GM19240 (cell line): ENCODE data around the gene SPATA18.

Experiments
- DNase-seq: peaks from one replicate; pipeline ENCODE4 v3.0.0; 2011; ENCODE audit warnings: low spot score; ENCODE audit not compliant: insufficient read length

The SPATA18 gene, protein sequence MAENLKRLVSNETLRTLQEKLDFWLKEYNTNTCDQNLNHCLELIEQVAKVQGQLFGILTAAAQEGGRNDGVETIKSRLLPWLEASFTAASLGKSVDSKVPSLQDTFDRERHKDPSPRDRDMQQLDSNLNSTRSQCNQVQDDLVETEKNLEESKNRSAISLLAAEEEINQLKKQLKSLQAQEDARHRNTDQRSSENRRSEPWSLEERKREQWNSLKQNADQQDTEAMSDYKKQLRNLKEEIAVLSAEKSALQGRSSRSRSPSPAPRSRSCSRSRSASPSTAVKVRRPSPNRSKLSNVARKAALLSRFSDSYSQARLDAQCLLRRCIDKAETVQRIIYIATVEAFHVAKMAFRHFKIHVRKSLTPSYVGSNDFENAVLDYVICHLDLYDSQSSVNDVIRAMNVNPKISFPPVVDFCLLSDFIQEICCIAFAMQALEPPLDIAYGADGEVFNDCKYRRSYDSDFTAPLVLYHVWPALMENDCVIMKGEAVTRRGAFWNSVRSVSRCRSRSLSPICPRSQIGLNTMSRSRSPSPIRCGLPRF

DNA sequence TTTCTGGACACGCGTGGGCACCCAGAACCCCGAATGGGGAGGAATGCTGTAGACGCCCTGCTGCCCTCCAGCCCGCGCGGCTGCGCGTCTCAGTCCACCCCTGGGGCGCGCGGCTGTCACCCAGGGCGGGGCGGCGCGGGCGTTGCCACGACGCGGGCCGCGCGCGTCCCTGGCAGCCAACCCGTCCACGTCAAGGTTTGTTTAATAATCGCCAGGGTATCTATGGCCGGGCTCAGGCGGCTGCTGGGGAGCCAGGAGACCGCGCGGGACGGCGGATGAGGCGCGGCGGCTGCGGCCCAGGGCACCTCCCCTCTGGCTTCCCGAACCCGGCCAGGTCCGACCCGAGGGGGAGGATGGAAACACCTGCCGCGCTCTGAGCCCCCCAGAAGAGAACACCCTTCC, at the start of gene SPATA18:
SPATA18 (plus strand) TSS at position 92 of the 402 bp plus-strand sequence. CDS start 401 bp downstream, outside the sequence.
- no peak for DNase-seq

DNA sequence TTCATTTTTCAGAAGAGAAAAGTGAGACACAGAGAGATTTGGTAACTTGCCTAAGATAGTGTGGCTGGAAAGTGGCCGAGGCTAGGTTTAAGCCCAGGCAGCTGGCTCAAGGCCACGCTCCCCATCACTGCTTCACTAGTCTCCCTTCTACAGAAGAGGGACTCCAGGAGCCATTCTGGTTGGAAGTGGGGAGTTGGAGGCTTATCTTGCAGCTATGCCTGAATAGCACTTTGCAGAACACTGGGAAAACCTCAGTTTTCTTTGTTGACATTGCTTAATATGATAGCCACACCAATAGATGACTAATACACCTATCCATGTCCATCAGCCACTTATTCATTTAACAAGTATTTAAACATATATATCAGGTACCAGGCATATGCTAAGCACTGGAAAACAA, 49.5 kb upstream of the SPATA18 start:
- DNase-seq: no peak

DNA sequence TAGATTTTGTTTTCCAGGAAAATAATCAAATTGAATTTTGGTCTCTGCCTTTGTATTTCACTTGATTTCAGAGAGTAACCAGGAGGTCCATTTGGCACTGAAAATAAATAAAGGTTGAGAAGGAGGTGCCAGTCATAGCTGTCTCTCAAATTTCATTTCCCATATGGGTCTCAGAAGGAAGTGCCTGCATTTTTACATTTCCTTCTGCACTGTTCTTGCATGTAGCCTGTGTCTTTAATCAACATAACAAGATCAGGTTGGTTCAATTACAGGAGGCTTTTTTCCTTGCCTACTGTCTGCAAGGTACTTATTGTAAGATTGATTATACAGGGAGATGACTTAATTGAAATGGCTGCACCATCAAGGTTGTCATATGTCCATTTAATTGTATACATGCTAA, 46.7 kb upstream of the SPATA18 start:
- DNase-seq: no peak

DNA sequence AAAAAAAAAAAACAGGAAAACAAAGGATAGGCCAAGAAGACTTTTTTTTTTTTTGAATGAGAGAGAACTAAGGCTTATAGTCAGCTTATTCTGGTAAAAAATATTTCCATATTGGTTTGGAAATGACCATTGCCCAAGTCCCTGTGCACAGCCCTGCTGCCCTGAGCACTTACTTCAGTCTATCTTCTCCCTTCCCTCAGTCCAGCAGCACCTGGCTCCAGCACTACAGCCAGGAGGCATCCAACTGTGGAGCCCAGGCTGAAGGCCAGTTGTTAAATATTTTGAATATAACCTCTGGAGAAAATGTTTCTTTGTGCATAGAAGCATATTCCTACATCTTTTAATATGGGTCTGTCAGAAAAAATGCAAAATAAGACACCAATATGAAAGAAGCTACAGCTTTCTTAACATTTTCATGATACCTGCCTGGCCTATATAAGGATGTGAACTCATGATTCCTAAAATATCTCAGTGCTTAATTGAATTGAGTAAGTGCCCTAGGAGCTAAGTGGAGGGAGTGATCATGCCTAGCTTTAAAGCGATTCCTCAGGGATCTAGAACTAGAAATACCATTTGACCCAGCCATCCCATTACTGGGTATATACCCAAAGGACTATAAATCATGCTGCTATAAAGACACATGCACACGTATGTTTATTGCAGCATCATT, 45.4 kb upstream of the SPATA18 start:
- no peak for DNase-seq

DNA sequence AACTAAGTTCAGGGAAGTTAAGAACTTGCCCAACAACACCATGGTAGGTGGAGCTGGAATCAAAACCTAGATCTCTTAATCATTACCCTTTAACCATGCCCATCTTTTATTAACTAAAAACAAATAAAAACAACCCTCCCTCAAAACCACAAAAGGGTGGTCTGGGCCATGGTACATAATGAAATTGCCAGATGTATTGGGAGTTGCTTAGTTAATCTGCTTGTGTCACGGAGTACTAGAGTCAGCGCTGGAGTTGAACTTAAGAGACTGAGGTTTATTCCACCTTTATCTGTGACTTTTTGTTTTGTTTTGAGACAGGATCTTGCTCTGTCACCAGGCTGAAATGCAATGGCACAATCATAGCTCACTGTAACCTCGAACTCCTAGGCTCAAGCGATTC, 44.2 kb upstream of the SPATA18 start:
- no peak for DNase-seq

DNA sequence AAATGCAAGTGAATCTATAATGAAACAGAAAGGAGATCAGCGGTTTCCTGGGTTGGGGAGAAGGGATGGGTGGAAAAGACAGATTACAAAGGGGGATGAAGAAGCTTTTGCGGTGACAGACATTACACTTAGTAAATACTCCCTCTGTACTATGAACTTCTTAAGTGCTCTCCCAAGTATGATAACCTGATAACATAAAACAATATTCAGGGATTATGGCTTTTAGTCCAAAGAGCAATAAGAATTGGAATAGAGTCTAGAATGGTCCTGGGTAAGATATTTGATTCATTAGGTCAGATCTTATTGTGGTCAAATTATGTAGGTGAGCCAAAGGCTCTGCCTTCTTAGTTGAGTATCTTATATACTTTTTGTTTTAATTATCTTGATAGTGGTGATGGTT, 40.1 kb upstream of the SPATA18 start:
- DNase-seq: no peak

DNA sequence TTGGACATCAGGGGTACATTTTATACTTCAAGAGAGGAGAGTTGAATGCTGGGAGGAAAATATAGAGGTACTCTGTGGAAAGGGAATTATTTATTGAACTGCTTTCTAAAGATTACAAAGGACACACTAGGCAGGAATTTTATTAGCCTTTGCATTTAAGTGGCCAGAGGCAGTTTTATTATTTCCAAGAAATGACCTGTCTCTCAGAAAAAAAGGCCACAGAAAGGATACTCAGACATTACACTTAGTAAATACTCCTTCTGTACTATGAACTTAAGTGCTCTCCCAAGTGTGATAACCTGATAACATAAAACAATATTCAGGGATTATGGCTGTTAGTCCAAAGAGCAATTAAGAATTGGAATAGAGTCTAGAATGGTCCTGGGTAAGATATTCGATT, 38.5 kb upstream of the SPATA18 start:
- DNase-seq: no peak

DNA sequence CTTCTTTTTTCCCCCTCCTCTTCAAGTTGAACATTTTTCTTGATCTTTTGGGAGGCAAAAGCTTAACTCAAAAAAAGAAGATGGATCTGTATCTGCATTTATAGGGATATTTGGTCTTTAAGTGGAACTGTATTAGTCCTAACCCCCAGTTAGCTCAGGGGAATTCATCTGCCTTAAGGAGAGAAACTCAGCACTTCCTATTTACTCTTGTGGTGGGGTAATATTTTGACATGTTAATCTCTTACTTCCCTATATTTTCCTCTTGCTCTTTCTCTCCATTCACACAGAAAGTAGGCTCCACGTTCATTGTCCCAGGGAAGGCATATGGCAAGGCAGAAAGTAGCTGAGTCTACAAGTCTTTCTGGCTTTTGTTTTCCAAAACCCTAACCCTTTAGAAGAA, 36.2 kb upstream of the SPATA18 start:
- DNase-seq: no peak

DNA sequence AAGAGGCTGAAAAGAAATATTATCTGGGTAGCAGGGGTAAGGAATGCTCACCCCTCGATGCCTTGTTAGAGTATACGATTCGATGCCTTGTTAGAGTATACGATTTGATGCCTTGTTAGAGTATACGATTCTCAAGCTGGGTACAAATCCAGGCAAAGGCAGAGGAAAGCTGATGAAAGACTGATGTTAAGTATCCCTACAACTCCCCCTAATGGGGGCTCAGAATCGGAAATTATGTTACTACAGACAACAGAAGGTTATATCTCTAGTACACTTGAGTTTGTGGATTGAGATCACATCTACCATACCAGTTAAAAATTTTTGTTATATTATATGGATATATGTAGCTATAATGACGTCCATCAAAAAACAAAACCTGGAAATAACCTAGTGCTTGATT, 35.7 kb upstream of the SPATA18 start:
- DNase-seq: no peak

DNA sequence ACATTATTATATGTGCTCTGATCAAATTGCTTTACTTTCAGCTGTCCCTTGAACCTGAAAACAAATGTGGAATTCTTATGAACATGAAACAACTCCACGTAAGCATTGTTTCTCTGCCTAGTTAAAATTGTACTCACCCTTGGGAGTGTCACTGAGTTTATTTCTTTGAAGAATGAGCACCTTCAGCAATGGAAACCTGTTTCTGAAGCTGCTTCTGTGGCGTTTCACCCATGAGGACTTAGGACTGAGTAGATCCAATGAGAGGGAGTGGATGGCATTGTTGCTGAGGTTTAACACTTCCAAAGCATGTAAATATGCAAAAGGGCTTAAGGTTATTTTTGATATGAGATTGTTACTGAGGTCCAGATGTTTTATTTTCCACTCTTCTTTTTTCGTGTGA, 34.1 kb upstream of the SPATA18 start:
- DNase-seq: no peak

DNA sequence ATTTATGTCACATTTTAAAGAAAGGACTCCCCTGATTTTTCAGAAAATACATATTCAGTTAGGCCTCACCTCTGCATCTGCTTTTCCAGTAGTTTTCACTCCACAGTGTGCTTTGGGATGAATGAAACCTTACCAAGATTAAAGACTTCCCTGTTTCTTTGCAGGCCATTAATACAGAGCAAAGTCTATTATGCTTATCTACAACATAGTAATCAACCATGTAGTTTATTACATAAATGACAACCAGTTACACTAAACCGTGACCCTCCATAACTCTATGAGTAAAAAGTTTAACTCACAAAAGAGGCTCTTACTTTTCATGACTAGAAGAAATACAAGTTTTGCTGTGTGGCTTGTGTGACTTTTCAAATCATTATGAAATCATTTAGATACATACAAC, 33.3 kb upstream of the SPATA18 start:
- no peak for DNase-seq

DNA sequence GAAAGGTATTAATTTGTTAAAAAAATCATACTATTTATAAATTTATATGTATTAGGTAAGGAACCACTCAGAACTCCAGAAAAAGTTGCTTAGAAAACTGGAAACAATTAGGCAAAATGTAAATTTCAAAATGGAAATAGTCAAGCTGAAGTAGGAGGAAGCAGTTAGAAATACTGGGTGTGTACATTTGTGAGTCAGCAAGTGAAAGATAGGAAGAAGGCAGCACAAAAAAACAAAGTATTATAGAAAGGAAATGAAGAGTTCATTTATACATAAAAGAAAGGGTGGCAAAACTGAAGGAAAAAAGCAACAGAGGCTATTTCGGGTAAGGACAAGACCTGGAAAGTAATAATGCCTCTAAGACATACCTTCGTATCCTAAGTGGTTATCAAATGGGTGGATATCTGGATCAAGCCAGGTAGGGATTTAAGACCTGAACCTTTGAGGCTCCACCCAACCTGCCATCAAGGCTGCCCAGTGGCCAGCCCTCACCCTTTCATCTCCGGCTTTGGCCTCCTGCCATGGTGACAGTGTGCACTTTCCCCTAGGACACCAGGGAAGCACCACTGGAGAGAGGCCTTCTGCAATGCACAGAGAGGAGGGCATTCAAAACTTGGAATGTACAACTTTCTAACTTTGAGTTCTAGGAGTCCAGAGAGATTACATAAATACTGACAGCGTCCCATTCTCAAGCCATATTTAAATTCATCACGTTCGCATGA, 31.0 kb upstream of the SPATA18 start, which contains the start of gene LRRC66:
LRRC66 (minus strand) TSS at position 428 of the 722 bp plus-strand sequence. CDS start 2,750 bp downstream, outside the sequence.
- no peak for DNase-seq

DNA sequence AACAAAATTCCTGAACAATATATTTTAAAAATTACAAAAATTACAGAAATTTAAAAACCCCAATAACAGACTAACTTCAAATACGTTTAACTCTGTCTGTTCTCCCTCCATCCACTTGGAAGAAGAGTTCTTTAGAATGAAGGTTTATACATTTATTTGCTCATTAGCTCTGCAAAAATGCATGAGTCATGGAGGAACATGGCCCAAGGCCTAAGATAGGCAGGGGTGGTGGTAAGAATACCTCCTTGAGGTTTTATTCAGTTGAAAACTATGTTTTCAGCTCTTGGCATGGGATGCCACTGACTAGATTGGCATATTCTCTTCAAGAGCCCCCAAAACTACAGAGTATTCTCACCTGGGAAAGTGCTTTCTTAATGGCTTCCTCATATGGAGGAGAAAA, 22.1 kb upstream of the SPATA18 start:
- DNase-seq: no peak

DNA sequence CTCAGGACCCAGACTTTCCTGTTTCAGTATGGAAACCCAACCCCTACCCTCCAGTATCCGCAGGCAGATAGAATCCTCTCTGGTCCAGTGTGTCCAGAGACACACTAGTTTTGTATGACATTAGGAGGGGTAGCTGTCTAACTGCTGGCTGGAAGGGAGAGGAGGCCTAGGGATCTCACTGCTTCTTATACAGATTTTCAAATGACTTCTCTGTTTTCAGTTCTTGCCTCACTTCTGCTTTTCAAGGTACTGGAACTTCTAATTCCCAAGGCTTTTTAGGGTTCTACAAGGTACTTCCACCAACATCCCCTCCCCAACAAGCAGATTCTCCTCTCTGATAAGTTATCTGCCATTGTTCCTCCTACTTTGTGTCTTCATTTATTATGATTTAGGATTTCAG, 19.1 kb upstream of the SPATA18 start:
- DNase-seq: no peak

DNA sequence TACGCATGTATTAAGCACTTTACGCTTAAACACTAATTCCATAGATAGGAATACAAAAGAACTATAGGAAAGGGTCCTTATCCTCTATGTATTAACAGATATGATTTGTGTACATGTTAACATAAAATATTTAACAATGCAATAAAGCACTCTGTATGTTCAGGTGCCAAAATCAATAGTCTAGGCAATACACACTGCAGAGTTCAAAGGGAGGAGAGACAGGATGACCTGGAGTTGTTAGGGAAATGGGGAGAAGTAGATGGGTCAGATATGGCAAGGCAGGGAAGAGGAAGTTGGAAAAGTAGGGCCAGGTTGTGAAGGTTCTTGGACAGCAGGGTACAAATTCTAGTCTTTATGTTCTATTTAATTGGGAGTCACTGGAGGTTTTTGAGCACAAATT, 15.9 kb upstream of the SPATA18 start:
- no peak for DNase-seq

DNA sequence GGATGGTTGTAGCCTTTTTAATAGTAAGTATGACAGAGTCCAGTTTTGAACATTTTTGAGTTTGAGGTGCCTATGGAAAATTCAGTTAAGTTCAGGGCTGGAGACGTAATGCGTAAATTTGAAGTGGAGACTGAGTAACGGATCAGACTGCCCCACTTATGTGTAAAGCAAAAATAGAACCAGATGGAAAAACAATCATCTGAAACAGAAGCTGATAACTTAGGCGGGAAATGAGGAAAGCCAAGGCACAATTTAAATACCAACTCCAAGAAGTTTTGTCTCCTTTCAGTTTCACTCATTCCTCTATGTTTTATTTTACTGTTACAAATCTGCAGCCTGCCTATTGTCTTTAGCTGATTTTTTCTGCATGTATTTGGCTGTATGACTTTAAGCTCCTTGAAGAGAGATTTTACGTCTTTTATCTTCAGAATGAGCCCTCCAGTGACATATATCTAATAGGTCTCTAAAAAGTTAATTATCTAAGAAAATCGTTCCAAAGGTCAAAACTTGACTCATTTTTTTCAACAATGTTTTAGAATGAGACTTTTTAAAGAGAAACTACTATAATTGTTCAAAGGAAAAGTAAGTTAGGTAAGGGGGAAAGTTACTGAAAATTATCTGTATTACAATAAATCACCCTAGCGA, 14.1 kb upstream of the SPATA18 start:
- DNase-seq: no peak

DNA sequence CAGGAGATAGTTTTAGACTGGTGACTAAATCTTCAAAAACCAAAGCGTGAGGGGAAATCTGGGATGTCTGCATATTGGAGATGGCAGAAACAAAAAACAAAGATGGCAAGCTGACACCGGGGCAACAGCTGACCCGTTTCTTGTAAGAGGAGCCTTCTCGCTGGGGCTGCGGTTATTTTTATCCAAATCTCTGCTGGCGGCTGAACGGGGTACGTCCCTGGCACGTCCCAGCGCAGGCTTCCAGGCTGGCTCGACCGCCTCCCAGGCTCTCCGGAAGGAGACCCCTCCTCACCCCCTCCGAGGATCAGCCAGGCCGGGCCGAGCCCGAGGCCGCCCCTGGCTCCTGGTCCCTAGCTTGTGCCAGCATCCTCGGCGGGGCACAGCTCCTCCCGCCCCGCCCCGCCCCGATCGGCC, 13.4 kb upstream of the SPATA18 start:
- no peak for DNase-seq

DNA sequence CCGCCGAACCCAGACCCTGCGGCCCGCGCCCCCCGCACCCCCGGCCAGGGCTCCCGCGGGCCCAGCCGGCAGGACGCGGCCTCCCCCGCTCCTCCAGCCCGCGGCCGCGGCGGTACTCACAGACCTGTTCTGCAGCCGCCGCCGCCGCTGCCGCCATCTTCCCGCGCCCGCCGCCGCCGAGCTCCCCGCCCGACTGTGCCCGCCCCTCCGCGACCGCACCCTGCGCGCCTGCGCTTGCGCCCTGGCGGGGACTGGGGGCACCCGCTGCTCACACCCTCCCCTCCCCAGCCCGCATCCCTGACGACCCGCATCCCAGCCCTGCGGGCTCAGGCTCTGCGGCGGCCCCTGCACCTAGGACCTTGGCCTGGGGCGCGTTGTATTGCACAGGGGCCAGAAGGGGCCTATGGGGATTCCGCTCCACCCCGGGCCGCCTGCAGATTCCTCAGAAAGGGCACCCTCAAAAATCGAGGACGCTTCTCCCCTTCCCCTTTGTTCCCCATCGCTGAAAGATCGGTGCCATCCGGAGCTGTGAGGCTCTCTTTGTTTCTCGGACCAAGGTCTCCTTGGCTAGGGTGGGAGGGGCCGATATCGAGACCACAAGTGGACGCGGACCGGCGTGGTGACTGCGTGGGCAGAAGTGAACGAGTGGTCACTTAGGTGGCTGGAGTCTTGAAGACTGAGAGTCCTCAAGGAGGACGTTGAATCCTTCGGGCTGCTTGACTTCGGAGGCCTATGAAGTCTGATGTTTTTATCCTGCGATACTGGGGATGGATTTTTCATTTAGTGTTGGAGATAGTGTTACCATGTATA, 12.8 kb upstream of the SPATA18 start, which contains the start of gene SGCB:
SGCB (minus strand) TSS at position 197 of the 810 bp plus-strand sequence; CDS start at position 157, 40 bp downstream.
- DNase-seq: peak; percentile 45

DNA sequence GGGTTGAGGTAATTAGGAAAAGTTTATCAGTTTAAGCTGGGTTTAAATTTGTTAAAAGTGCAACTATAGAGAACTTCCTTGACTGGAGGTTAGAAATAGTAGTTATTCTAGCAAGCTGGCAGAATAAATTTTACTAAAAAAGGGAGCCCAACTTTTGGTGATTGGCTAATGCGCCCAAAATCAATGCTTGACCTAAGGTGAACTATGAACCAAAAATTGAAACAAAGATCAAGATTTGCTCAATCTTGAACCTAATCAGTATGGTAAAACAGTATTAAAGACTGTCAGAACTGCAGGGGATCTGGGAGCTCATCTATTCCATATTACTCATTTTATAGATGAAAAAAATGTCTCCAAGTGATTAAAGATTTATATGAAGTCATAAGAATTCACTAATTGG, 6.1 kb upstream of the SPATA18 start:
- no peak for DNase-seq

DNA sequence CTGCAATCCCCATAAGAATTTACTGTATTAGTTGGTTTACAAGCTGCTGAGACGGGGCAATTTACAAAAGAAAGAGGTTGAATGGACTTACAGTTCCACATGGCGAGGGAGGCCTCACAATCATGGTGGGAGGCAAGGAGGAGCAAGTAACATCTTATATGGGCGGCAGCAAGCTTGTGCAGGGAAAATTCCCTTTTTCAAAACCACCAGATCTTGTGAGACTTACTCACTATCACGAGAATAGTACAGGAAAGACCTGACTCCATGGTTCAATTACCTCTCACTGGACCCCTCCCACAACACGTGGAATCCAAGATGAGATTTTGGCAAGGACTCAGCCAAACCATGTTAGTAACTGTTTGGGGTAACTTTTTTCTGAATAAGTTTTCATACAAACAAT, 1.8 kb upstream of the SPATA18 start:
- no peak for DNase-seq
